Measurements from ENCODE around the gene CPNE7.
"Not testable (repeated sequence)": the region's sequence is repeated elsewhere in the genome, so short reads cannot be mapped to it uniquely, and the experiment has no call there.

CPNE7 gene

DNA sequence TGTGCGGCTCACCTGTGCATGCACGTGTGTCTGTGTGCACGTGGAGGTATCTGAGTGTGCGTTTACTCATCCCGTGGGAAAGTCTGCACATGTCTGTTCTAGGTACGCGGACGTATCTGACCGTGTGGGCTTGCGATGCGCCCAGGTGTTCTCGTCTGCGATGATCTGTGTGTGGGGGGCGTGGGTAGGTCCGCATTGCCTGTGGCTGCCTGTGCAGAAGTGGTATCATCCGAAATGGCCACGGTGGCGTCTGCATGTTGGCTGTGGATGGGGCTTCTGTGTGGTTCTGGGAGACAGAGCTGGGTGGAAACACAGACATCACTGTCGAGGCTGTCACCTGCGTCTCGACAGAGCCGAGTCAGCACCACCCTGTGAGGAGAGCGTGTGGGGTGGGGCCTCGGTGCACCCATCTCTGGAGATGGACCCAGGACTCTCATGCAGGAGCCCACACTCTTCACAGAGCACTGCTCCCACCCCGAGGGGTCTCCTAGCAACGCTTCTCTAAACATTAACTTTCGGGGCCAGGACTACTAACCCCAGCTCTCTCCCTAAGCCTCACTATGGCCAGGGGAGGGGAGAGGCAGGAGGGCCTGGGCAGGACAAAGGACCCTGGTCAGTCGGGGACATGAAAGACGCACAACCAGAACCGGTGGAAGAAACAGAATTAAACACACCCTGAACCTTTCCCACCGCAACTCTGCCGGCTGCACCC lies 46.3 kb downstream of the CPNE7 start:
- no peak overlapping the region for H3K27ac Mint-ChIP-seq
- H3K4me3 Mint-ChIP-seq: no peak overlapping the region
- H3K9me3 Mint-ChIP-seq: no peaks in the 10 kb centered on the region
- no peak for ATAC-seq
- DNase-seq: no peak
- peaks cover 4% of the 10 kb centered on the region for H3K4me1 Mint-ChIP-seq
- H3K36me3 Mint-ChIP-seq (ENCODE audit: low read depth): no peaks in the 10 kb centered on the region
- peaks cover 17% of the 10 kb centered on the region for H3K27me3 Mint-ChIP-seq

DNA sequence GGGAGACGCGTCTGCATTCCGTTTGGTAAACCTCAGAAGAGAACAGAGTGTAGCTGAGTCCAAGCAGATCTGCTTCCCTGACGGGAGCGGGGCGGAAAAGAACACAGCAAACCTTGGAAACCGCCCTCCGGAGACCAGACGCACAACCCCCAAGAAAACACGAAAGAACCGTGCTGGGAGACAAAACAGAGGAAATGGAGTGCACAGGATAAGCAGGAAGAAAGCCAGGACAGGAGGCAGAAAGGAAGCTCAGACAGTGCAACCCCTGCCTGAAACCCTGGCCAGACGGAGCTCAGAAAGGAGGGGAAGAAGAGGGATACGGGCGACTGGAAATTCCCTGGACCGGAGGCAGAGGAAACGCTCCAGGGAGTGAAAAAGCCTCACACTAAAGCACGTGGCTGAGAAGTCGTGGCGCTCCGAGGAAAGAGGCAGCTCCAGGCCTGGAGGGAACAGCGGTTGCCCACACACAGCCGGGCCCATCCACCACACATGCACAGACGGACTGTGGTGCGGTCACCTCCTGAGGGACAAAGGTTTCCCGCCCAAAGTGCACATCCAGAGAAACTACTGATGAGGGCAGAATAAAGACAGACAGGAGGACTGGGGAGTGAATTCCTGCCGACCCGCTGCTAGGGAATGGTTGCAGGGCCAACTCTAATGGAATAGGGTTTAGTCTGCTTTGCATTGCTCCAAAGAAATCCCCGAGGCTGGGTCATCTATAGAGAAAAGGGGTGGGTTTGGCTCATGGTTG lies 48.1 kb downstream of the CPNE7 start:
- Mint-ChIP-seq H3K27ac (no peak overlapping the region), H3K4me3 (no peak overlapping the region)
- ATAC-seq: no peak

DNA sequence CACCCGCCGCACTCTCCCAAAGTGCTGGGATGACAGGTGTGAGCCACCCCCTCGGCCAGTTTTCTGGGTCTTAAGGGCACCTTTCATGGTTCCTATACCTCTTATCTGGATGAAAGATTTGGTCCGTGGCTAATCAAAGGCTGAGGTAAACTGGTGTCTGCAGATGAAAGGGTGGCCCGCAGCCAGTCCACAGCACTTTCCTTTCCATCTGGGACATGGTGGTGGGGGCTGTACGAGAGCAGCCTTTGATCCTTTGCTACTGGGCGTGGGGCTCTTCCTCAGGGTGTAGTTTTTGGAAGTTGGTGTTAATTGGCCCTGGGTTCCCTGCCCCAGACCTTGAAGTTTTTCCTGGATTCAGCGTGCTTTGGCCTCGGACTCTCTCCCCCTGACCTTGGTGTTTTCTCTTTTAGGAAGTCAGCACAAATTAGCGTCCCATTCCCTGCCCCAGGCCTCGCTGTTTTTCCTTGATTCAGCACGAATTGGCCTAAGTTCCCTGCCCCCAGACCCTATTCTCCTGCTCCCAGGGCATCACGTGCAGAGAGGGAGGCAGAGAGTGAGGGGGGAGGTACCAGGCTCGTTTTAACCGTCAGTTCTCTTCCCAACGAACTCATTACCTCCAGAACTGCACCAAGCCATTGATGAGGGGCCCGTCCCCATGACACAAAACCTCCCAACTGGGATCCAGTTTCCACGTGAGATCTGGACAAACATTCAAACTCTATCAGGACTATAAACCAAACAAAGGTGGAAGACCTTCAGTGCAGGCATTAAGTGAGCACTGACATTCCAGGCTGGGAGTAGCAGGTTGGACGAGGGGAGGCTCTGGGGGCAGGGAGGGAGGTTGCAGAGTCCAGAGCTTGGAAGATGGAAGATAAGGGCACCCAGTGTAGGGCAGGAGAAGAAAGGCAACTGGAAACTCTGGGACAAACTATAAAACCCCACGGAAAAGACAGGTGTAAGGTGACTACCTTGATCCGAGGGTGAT lies 49.5 kb downstream of the CPNE7 start:
- ATAC-seq (no peak), DNase-seq (no peak)
- no peak overlapping the region for H3K4me3 Mint-ChIP-seq
- H3K27me3 Mint-ChIP-seq: peaks cover 17% of the 10 kb centered on the region
- H3K4me1 Mint-ChIP-seq: no peaks in the 10 kb centered on the region
- H3K9me3 Mint-ChIP-seq: no peaks in the 10 kb centered on the region
- H3K36me3 Mint-ChIP-seq (ENCODE audit: low read depth): no peaks in the 10 kb centered on the region
- no peak overlapping the region for H3K27ac Mint-ChIP-seq

More for the DNA sequence above, 48.1 kb downstream of the CPNE7 start:
- H3K36me3 Mint-ChIP-seq (ENCODE audit: low read depth): no peaks in the 10 kb centered on the region
- no peak for DNase-seq
- peaks cover 17% of the 10 kb centered on the region for H3K27me3 Mint-ChIP-seq
- no peaks in the 10 kb centered on the region for H3K9me3 Mint-ChIP-seq
- no peaks in the 10 kb centered on the region for H3K4me1 Mint-ChIP-seq

DNA sequence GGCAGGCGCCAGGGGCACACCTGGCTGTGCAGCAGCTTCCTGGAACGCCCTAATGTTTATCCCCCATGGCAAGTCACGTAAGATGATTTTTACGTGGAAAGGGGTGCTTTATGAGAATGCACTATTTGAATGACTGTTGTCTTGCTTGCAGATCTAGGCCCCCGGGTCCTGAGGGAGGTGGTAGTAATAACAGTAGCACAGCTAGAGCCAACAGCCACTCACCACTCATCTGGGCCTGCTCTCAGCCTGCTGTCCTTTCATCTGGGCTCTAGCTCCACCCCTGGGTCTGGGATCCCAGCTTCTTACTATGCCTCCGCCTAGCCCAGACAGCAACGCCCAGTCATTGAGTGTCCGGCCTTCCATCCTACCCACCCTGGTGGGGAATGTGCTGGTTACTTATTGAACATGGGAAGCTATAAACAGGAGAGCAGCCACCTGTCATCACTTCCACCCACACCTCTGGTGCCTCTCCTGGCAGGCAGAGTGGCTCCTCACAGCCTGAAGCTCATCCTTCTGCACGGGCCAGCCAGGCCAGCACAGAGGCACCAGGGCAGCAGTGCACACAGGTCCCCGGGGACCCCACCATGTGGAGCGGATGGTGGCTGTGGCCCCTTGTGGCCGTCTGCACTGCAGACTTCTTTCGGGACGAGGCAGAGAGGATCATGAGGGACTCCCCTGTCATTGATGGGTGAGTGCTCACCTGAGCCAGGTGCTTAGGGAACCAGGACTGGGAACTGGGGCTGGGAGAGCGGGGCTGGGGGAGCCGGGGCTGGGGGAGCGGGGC lies 54.5 kb downstream of the CPNE7 start:
- Mint-ChIP-seq H3K36me3 (ENCODE audit: low read depth) (no peaks in the 10 kb centered on the region), H3K9me3 (no peaks in the 10 kb centered on the region), H3K27ac (no peak overlapping the region), H3K27me3 (peaks cover 2% of the 10 kb centered on the region), H3K4me3 (no peak overlapping the region), H3K4me1 (no peaks in the 10 kb centered on the region)
- DNase-seq (no peak), ATAC-seq (no peak)

DNA sequence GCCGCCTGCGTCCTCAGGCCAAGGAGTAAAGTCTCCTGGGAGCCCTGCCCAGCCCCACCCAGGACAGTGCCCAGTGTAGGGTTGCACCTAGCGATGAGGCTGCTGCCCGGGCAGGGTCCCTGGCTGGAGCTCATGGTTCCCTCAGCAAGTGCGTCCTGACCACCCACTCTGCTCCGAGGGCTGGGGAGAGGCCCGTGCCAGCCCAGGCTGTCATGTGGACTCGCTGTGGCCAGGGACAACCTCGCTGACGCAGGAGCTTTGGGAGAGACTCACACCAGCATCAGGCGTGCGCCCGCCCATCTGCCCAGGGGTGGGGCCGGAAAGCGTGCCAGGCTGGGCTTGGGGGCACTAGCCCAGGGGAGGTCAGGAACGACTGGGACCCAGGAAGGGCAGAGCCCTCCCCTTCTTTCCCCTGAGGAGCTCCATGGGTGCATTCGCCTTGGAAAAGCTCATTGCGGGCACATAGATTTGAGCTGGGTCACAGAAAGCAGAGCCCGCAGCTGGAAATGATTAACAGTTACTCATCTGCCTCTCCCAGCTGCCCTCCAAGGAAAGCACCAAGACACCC lies 57.6 kb downstream of the CPNE7 start:
- H3K4me3 Mint-ChIP-seq: no peak overlapping the region
- DNase-seq (no peak), ATAC-seq (no peak)
- H3K27me3 Mint-ChIP-seq: no peaks in the 10 kb centered on the region
- H3K27ac Mint-ChIP-seq: no peak overlapping the region
- H3K9me3 Mint-ChIP-seq: no peaks in the 10 kb centered on the region
- no peaks in the 10 kb centered on the region for H3K4me1 Mint-ChIP-seq
- no peaks in the 10 kb centered on the region for H3K36me3 Mint-ChIP-seq (ENCODE audit: low read depth)

DNA sequence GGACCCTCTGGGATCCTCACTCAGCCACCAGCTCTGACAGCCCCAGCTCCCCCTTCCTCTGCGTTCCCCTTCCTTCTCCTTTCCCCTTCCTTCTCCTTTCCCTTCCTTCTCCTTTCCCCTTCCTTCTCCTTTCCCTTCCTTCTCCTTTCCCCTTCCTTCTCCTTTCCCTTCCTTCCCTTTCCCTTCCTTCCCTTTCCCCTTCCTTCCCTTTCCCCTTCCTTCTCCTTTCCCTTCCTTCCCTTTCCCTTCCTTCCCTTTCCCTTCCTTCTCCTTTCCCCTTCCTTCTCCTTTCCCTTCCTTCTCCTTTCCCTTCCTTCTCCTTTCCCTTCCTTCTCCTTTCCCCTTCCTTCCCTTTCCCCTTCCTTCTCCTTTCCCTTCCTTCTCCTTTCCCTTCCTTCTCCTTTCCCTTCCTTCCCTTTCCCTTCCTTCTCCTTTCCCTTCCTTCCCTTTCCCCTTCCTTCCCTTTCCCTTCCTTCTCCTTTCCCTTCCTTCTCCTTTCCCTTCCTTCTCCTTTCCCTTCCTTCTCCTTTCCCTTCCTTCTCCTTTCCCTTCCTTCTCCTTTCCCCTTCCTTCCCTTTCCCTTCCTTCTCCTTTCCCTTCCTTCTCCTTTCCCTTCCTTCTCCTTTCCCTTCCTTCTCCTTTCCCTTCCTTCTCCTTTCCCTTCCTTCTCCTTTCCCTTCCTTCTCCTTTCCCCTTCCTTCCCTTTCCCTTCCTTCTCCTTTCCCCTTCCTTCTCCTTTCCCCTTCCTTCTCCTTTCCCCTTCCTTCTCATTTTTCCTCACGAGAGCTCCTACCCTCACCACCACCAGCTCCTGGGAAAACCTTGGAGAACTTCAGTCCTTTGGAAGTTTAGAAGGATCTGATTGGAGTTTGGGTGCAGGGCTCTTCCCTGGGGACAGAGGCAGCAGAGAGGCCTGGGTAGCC lies 59.2 kb downstream of the CPNE7 start:
- ATAC-seq: not testable (repeated sequence)

DNA sequence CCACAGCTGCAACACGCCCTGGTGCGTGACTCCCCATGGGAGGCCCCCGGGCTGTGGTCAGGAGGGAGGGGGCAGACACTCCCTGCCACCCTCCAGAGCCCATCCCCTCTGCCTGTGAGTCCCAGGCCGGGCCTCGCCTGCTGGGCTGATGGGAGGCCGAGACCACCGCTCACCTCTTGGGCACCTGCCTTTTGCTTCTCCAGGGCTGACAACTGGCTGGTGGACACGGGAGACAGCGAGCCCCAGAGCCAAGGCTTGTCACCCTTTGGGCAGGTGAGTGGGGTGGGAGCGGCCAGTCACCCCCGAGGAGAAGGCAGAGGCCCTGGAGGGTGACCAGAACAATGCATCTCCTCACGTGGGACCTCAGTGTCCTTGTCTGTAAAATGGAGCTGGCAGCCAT lies 61.1 kb downstream of the CPNE7 start:
- H3K36me3 Mint-ChIP-seq (ENCODE audit: low read depth): no peaks in the 10 kb centered on the region

More for the DNA sequence above, 59.2 kb downstream of the CPNE7 start:
- not testable (repeated sequence) for H3K27me3 Mint-ChIP-seq; H3K9me3 Mint-ChIP-seq; H3K36me3 Mint-ChIP-seq (ENCODE audit: low read depth); H3K4me1 Mint-ChIP-seq; DNase-seq; H3K27ac Mint-ChIP-seq; H3K4me3 Mint-ChIP-seq

DNA sequence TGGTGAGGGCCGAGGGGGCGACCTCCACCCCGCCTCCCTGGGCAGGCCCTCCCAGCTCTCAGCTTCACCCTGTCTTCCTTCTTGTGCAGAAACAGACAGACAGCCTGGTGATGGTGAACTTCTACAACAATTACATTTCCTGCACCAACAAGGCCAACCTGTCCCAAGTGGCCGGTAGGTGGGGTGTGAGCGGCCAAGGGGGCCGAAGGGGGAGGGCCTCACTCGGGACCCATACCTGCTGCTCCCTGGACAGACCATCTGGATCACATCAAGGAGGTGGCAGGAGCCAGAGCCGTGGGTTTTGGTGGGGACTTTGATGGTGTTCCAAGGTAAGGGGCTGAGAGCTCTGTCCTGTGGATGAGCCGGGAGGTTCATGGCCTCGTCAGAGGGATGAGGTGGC lies 61.8 kb downstream of the CPNE7 start:
- Mint-ChIP-seq H3K4me1 (peaks cover 9% of the 10 kb centered on the region), H3K9me3 (no peaks in the 10 kb centered on the region), H3K36me3 (ENCODE audit: low read depth) (no peaks in the 10 kb centered on the region), H3K27ac (no peak overlapping the region), H3K4me3 (no peak overlapping the region), H3K27me3 (no peaks in the 10 kb centered on the region)
- ATAC-seq: no peak
- DNase-seq: no peak

More for the DNA sequence above, 61.1 kb downstream of the CPNE7 start:
- DNase-seq (no peak), ATAC-seq (no peak)
- Mint-ChIP-seq H3K4me1 (peaks cover 9% of the 10 kb centered on the region), H3K27me3 (no peaks in the 10 kb centered on the region), H3K27ac (no peak overlapping the region), H3K9me3 (no peaks in the 10 kb centered on the region), H3K4me3 (no peak overlapping the region)

DNA sequence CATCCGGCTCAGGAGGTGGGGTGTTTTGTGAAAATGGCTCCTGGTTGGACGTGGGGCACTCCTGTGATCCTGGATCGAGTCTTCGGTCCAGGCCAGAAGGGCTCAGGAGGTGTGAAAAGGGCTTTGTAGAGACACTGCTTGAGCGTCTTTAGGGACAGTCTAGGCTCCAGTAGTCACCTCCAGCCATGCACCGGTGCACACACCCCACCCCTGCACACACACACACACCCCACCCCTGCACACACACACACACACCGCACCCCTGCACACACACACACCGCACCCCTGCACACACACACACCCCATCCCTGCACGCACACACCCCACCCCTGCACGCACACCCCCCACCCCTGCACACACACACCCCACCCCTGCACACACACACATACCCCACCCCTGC lies 62.9 kb downstream of the CPNE7 start:
- ATAC-seq: no peak
- Mint-ChIP-seq H3K27me3 (no peaks in the 10 kb centered on the region), H3K27ac (no peak overlapping the region), H3K4me1 (peaks cover 9% of the 10 kb centered on the region), H3K4me3 (no peak overlapping the region), H3K36me3 (ENCODE audit: low read depth) (no peaks in the 10 kb centered on the region), H3K9me3 (no peaks in the 10 kb centered on the region)
- no peak for DNase-seq

DNA sequence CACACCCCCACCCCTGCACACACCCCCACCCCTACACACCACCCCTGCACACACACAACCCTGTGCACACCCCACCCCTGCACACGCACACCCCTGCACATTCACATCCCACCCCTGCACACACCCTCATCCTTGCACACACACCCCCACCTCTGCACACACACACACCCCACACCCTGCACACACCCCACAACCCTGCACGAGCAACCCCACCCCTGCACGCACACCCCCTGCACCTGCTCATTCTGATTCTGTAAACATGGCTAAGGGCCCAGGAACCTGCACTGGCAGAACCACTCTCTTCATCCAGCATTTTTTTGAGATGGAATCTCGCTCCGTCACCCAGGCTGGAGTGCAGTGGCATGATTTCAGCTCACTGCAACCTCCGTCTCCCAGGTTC lies 63.8 kb downstream of the CPNE7 start:
- no peaks in the 10 kb centered on the region for H3K9me3 Mint-ChIP-seq
- ATAC-seq: no peak
- peaks cover 2% of the 10 kb centered on the region for H3K36me3 Mint-ChIP-seq (ENCODE audit: low read depth)
- no peak overlapping the region for H3K27ac Mint-ChIP-seq
- no peak for DNase-seq
- no peaks in the 10 kb centered on the region for H3K27me3 Mint-ChIP-seq
- no peak overlapping the region for H3K4me3 Mint-ChIP-seq
- H3K4me1 Mint-ChIP-seq: peaks cover 9% of the 10 kb centered on the region

DNA sequence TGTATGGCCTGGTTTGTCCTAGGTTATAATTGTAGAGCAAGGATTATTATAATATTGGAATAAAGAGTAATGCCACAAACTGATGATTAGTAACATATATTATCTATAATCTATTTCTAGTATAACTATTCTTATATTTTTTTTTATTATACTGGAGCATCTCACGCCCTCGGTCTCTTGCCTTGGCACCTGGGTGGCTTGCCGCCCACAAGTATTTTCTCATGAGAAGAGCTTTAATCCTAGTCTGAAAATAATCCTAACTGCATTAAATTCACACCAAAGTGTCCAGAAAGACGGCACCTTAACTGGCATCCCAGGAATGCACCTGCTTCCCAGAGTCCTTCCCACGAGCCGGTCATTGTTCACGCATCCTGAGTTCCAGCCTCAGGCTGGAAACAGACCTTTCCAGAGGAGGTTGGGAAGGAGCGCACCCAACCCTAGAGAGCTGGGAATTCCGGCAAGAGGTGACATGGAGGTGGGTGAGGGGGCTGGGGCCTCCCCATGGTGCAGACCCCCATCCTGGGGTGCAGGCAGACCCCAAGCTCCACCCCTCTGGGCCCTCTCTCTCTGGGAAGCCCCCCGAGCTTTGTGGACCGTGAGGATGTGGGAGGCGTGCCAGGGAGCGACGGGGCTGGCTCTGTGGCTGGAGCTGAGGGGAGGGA lies 66.0 kb downstream of the CPNE7 start:
- Mint-ChIP-seq H3K9me3 (no peaks in the 10 kb centered on the region), H3K4me1 (peaks cover 9% of the 10 kb centered on the region), H3K27me3 (no peaks in the 10 kb centered on the region), H3K36me3 (ENCODE audit: low read depth) (peaks cover 9% of the 10 kb centered on the region), H3K4me3 (no peak overlapping the region), H3K27ac (no peak overlapping the region)
- DNase-seq: no peak
- no peak for ATAC-seq

DNA sequence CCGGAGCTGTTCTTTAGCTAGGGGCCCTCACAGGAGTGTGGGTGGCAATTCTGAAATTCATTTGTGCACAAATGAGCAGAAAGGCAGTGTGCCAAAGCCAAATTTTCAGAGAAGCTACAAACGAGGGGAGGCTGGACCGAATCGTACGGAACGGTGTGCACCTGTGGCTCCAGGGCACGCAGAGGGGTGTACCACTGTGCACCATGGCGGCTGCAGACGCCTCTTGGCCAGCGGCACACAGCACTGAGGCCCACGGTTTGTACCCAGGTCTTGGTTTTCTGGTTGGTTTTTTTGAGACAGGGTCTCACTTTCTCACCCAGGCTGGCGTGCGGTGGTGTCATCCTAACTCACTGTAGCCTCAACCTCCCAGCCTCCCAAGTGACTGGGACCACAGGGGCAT lies 67.0 kb downstream of the CPNE7 start:
- peaks cover 13% of the 10 kb centered on the region for H3K36me3 Mint-ChIP-seq (ENCODE audit: low read depth)
- H3K27me3 Mint-ChIP-seq: no peaks in the 10 kb centered on the region
- H3K9me3 Mint-ChIP-seq: no peaks in the 10 kb centered on the region
- no peak overlapping the region for H3K27ac Mint-ChIP-seq
- ATAC-seq (no peak), DNase-seq (no peak)
- H3K4me1 Mint-ChIP-seq: peaks cover 9% of the 10 kb centered on the region
- no peak overlapping the region for H3K4me3 Mint-ChIP-seq
